Measurements from ENCODE around the gene MPZL3.
A peak's percentile ranks its signal among the peaks of the same experiment; 100 is the strongest.
"Not testable (repeated sequence)": the region's sequence is repeated elsewhere in the genome, so short reads cannot be mapped to it uniquely, and the experiment has no call there.

The MPZL3 gene

DNA sequence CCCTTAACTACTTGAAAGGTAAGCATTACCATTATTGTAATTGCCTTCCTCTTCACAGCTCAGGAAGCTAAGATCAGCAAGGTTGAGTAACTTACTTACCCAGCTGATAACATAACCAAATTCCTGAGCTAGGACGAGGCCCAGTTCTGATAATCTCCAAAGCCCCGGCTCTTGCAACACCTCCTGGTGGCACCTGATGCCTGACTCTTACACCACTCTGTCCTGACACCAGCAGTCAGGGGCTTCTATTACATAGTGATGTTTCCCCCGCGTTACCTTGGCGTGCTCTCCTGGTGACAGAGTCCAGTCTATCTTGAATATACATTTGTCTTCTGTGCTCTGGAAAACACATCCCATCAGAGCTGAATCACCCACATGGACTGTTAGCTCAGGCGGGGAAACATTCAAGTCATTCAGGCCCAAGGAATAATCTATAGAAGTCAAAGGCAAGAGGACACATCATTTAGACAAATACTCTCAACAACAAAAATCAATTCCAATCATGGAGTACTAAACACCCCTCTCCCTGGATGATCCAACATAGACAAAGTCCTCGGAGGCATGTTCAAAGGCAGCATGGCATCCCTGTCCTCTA is 39.9 kb downstream of the MPZL3 start:
- no peak for DNase-seq (ENCODE audit: low read depth)

- DNase-seq (ENCODE audit: low read depth), result no peak
Observed at GRCh38 chr11:118211006-118211405, 41.2 kb downstream of the MPZL3 start.

GRCh38 chr11:118210323-118210722 is 41.8 kb downstream of the MPZL3 start:
- DNase-seq (ENCODE audit: low read depth), result no peak

- DNase-seq (ENCODE audit: low read depth), result no peak
Observed at GRCh38 chr11:118209033-118209432, 43.1 kb downstream of the MPZL3 start.

DNA sequence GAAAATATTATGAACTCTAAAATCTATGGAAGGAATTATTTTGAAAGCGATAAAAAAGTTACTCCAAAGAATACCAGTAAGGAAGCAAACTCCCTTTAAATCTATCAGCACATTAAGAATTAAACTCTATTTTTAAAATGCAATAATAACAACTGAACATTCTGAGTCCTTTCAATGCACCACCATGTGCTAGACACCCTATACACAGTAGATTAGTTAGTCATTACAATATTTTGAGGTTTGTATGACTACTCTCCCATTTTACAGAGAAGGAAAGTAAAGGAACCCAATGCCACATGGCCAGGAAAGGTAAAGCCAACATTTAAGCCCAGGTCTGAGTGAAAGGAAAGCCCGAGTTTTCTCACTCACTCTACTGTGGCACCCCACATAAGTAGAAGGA is 45.1 kb downstream of the MPZL3 start:
- DNase-seq (ENCODE audit: low read depth), result no peak

GRCh38 chr11:118206391-118207031 is 45.7 kb downstream of the MPZL3 start:
- DNase-seq (ENCODE audit: low read depth), result no peak

- no peak for DNase-seq (ENCODE audit: low read depth)
Observed at GRCh38 chr11:118205606-118206378, 46.4 kb downstream of the MPZL3 start.

- DNase-seq (ENCODE audit: low read depth), result no peak
Observed at GRCh38 chr11:118202599-118203422, 49.4 kb downstream of the MPZL3 start.

DNA sequence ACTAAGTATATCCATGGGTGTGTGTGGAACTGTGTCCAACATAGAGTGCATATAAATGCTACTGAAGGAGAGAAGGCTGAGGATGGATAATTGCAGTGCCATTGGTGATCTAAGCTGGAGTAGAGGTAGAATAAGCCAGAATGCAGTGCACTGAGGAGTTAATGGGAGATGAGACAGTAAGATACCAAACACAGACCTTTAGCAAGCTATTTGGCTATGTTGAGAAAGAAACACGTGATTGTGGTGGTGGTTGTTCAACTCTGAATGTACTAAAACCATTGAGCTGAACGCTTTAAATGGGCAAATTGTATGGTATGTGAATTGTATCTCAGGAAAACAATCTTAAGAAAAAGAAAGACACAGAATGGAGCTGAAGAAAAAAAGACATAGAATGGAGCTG is 50.2 kb downstream of the MPZL3 start:
- DNase-seq (ENCODE audit: low read depth), result no peak

- no peak for DNase-seq (ENCODE audit: low read depth)
Observed at GRCh38 chr11:118200901-118201680, 51.1 kb downstream of the MPZL3 start.

DNA sequence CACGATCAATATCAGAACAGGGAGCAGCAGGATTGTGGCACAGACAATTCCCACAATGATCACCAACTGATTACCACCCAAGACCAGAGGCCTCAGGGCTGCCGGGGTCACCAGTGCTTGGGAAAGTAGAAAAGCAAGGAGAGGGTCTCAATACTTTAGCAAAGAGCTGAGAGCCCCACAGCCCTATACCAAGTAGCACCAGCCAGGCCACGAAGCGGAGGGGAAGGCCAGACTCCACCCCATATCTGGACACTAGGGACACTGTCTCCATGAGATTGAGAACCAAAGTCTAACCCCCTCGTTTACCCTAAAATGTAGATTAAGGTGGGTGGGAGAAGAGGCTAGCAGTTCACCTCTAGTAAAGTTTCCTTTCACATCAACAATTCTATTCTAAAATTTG is 51.7 kb downstream of the MPZL3 start:
- DNase-seq (ENCODE audit: low read depth), result no peak

DNA sequence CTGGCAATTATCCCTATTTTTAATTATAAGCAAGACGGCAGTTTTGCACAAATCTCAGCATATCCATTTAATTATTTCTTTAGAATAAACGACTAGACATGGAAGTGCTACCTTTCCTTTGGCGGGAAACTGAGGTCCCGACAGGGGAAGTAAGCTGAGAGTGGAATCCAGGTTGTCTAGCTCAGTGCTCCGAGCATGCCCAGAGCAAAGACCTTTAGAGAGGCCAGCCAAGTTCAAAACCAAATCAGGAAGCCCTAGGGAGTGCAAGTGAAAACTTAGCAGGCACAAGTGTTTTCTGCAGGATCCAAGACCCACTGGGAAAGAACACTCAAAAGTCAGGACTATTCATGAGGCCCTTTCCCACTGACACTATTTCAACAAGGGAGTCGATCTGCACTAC is 53.0 kb downstream of the MPZL3 start:
- no peak for DNase-seq (ENCODE audit: low read depth)

GRCh38 chr11:118198370-118198769 is 53.8 kb downstream of the MPZL3 start:
- peak; percentile 74 for DNase-seq (ENCODE audit: low read depth)

- peak; percentile 42 for DNase-seq (ENCODE audit: low read depth)
Observed at GRCh38 chr11:118194835-118195627, 57.1 kb downstream of the MPZL3 start.

DNA sequence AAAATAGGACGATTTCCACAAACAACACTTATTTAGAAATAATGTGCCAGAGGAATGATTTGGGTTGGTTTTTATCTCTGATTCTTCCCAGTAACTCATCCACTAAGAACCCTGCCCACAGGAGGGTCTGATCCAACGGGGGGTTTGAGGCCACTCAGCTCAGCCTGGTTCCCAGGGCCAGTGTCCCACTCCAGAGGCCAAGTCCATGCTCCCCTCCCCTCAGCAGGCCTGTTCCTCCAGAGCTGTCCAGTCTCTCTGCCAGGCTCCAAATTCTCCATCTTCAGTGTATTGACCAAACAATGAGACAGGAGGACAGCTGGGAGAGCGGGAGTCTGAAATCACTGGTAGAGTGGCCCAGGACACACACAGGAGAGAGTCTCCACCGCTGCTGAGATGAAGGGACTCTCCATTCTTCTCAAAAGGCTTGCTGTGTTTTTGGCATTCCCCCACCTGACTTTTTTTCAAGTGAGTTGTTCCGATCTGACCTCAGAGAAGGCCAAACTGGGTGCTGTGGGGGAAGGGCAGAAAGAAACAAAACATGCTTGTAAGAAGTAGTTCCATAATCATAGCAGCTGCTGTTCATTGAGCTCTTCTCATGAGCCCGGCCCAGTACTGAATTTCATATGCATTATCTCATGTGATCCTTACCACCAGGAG is 58.1 kb downstream of the MPZL3 start:
- DNase-seq (ENCODE audit: low read depth), result no peak

DNA sequence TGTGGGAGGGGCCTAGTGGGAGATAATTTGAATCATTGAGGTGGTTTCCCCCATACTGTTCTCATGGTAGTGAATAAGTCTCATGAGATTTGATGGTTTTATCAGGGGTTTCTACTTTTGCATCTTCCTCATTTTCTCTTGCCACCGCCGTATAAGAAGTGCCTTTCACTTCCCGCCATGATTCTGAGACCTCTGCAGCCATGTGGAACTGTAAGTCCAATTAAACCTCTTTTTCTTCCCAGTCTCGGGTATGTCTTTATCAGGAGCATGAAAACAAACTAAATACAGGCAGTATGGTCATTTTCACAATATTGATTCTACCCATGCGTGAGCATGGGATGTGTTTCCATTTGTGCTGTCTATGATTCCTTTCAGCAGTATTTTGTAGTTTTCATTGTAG is 59.3 kb downstream of the MPZL3 start:
- not testable (repeated sequence) for DNase-seq (ENCODE audit: low read depth)

GRCh38 chr11:118190942-118191506 is 61.1 kb downstream of the MPZL3 start:
- not testable (repeated sequence) for DNase-seq (ENCODE audit: low read depth)

DNA sequence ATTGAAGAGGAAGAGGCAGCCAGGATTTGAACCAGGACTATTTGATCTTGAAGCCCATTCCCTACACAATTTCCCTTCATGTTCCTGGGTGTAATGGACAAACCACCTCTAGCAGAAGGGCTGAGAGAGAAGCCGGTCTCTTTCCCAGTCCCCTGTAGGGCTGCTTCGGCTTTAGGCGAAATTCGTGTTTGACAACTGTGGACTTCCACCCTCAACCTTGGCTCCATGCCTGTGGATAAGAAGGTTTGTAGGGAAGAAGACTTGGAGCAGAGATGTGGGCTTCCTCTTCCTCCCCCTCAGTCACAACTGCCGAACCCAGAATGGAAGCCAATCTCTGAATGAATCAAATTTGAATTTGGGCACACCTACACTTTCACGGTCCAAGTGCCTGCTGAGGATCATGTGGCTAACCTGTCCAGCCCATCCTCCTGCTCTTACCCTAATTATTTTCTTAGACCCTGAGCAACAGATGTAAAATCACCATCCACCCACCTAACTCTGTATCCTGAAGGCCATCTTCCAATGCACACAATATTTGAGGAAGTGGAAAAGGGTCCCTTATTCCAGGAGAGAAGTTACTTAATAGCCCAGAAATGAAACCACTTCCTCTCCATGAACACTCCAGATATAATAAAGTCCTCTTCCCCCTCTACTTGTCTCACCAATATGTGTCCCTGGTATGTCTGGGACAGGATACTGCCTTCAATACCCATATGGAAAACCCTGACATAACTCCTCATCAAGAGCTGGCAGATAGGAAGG is 65.6 kb downstream of the MPZL3 start:
- DNase-seq (ENCODE audit: low read depth), result no peak

Measured in ELR (cell line).